NCI-H2107 (cell line): Measurements from ENCODE around the gene POU2F3.
"Not testable (repeated sequence)": the region's sequence is repeated elsewhere in the genome, so short reads cannot be mapped to it uniquely, and the experiment has no call there.

ENCODE experiments used
- DNase-seq: peaks from one replicate; lab custom pipeline; 2025; lab: John Stamatoyannopoulos, UW

Gene POU2F3

DNA sequence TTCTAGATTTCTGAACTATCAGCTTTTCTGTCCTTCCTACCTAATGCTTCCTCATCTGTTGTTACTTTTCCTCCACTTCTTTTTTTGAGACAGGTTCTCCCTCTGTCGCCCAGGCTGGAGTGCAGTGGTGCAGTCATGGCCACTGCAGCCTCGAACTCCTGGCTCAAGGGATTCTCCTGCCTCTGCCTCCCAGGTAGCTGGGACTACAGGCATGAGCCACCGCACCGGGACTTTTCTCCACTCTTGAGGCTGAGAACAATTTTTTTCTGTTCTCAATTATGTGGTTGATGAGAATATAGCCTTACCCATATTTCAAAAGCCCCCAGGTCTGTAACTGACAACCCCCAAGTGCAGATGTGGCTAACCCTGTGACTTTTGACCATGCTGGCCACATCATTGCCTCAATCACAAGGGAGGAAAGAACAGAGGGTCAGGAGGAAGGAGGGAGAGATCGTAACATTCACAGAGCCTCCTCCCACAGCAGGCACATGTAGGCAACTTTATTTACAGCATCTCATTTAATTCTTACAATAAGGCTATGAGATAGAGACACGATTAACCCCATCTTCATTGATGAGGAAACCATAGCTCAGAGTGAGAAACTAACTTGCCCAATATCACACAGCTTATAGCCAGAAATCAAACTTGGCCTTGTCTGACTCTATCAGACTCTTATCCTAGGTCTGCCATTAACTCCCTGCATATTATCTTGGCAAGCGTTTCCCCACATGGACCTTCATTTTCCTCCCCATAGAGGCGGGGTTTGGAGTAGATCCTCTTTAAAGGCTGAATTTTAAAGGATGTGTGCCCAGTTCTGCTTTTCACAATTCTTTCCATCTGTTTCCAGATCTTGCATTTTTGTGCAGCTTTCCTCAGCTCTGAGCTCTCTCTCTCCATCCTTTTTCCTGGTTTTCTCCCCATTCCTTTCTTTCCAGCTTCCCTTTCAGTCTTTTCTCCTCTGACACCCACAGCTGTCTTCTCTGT, 9.6 kb downstream of the POU2F3 start:
- DNase-seq = no peak

DNA sequence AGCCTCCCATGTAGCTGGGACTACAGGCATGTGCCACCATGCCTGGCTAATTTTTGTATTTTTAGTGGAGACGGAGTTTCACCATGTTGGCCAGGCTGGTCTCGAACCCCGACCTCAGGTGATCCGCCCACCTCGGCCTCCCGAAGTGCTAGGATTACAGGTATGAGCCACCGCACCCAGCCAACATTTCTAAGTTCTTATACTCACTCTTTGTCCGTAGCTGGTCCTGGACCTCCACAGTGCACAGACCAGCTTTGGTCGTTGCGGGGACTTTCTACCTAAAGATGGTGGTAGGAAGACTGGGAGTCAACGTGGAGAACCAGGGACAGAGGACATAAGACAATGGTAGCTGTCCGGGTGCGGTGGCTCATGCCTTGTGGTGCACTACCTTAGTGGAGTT, 13.4 kb downstream of the POU2F3 start:
- not testable (repeated sequence) for DNase-seq

DNA sequence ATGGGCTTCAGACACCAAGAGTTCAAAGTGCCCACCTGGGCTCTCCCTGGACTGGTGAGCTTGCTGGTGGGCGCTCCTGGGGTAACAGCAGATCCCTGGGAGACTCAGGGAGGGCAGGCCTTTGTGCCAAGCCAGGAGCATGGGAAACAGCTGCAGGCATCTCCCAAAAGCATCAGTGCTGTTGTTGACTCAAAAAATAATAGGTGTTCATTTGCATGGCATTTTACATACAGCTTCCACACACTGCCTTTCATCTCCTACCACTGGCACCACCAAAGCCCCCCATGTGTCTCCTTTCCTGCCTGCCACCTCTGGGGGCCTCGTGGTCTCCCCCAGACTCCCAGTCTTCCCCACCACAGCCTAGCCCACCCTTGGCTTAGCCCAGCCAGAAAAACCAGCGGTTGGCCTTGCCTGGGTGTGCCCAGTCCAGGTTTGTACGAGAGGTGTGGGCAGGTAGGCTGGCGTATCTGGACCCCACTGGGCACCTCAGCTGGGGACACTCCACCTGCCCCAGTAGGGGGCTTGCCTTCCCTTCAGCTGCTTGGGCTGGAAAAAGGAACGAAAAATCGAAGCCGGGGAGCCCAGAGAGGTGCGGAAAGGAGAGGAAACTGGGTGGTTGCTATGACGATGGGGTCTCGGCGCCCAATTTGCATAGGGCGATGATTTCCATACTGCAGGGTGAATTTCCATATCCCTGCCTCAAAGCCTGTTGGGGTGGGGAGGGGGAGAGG, 15.0 kb downstream of the POU2F3 start:
- no peak for DNase-seq

DNA sequence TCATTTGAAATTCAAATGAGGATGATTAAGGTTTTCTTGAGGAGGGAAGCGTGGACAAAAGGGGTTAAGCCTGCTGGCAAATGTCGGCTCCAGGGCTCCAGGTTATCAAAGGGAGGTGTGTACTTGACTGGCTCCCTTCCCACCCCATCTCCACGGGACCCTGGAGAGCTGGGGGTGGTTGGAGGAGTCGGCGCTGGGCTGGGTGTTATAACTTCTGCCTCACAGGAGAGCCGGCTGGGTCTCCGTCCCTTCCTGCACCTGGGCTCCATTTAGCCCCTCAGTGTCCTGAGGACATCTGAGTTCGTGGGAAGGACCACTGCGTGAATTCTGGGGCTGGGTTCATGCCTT, 15.6 kb downstream of the POU2F3 start:
- DNase-seq = no peak

DNA sequence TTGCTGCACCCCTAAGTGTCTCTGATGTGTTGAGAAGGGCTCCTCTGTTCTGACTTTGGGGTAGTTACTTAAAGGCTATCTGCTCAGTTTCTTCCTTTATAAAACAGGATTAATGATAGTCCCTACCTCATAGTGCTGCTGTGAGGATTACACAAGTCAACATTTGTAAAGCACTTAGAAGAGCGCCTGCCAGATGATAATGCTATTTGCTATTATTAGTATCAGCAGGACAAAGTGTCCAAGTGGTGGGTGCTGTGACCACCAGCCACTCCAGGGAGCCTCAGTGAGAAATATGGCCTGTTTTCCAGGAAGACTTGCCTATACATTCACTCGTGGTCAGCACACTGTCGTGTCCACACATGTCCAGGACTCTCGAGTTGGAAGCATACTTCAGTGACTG, 16.2 kb downstream of the POU2F3 start:
- DNase-seq = no peak

DNA sequence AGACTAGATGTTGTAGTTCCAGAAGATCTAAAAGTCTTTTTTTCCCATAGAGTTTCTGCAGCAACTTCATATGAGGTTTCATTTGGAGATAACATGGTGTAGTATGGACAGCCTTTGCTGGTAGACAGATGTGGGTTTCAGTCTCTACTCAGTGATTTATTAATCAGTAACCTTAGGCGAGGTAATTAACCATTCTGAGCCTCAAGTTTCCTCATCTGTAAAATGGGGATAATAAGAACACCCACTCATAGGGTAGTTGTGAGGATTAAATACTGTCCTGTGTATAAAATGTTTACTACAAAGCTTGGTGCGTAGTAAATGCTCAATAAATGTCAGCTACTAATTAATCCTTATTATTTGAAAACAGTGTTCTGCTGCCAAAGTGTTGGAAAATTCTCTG, 16.8 kb downstream of the POU2F3 start:
- DNase-seq = no peak

DNA sequence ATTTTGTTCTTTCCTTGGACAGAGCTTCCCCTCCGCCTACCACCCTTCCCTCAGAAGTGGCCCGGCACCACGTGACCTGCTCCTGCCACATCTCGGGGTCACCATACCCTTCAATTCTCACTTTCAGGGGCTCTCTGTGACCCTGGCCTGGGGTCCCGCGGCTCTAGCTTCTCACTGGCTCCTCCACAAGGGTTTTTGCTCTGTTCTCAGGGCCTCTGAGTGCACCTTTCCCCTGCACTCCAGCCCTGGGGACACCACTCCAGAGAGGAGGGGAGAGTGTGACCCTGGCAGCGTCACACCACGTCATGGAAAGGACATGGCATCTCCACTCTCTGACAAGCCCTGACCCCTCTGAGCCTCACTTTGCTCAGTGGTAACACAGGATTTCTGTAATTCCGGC, 17.4 kb downstream of the POU2F3 start:
- DNase-seq = no peak

DNA sequence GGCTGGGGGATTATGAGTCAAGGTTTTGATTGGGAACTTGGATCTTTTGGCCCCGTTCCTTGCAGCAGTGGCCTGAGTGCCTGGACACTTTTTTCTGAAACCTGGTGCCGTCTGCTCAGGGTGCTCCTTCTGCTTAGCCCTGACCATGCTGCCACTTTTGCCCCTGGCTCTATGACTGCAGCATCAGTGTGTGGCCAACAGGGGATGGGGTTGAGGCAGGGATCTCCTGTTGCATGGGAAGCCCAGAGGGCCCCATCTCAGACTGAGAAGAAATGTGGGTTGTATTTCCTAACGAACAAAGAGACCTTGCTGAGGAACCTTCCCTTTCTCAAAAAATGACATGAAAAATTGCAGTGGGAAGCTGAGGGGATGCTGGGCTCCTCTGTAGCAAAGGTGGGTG, 18.7 kb downstream of the POU2F3 start:
- no peak for DNase-seq

DNA sequence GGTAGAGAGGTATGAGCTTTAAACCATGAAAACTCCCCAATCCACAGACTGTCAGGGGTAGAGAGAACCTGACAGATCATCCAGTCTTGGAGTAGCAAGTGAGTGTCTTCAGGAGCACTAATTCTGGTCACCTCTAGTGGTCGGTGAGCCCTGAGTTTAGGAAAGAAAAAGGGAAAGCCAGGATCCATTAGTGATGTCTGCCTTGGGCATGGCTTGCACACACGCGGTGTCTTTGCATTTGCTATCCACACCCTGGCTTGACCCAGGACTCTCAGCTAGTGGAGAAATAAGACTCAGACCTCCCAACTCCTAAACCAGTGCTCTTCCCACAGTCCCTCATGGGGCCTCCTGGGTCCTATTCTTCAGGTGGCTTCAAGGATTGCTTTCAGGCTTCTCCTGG, 19.3 kb downstream of the POU2F3 start:
- DNase-seq = no peak

DNA sequence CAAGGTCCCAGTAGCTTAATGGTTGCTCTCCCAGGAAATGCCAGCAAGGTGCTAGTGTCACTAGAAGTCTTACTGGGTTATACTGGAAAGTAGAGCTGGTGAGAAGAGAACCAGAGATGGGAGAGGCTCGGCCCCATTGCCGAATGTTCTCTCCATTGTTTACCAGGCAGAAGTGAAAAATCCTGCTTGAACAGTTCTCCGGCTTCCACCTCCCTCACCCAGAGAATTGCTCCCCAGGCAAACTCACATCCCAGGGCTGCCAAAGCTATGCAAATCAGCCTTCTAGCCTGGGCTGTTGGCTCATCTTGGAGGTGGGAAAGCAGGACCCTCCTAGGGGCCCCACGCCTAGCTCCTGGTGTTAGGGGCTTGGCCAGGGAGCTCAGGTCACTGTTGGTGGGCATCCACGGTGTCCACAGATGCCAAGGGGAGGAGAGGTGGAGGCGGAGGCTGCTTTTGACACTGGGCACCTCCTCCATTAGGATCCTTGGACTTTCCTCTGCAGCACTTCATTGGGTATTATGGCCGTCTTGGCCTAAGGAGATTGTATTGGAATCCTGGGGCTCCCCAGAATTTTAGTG, 20.1 kb downstream of the POU2F3 start:
- no peak for DNase-seq

DNA sequence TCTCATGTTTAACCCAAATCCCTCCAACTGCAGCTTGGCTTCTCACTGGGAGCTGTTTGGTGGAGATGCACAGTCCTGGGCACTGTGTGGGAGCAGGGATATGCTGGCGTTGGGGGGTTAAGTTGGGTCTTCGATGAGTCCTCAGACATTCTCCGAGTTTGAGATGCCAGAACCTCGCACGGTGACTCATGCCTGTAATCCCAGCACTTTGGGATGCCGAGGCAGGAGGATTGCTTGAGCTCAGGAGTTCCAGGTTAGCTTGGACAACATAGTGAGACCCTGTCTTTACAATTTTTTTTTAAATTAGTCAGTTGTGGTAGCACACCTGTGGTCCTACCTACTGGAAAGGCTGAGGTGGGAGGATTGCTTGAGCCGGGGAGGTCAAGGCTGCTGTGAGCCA, 20.7 kb downstream of the POU2F3 start:
- no peak for DNase-seq

DNA sequence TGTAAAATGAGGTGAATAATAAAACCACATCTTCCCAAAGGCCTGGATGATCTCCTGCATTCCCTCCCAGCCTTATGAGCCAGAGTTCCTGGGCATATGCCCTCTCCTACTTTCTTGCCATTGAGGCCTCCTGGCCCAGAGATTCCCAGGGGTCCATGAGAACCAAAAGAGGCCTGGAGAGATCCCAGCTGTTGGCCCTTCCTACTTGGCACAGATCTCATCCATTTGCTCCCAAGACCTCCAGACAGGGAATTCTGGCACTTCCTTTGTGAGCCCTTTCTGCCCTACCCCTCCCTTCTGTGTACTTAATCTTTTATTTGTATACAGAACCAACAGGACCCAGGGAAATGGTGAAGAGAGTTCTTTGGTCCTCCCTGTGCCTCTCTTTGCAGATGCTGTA, 21.4 kb downstream of the POU2F3 start:
- DNase-seq = no peak

DNA sequence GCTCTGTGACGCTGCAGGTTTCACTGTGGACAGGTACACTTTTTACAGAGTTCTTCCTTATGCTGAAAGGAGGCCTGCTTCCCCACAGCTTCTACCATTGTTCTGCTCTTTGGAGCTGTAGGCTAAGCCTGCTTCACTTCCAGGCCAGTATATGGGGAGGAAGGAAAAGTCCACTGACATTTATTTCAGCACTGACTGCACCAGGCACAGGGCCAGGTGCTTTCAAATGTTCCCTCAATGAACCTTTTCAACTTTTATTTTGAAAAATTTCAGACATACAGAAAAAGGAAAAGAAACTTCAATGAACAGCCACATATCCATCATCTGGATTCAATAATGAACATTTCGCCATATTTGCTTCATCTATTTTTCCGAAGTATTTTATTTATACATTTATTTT, 22.0 kb downstream of the POU2F3 start:
- no peak for DNase-seq

DNA sequence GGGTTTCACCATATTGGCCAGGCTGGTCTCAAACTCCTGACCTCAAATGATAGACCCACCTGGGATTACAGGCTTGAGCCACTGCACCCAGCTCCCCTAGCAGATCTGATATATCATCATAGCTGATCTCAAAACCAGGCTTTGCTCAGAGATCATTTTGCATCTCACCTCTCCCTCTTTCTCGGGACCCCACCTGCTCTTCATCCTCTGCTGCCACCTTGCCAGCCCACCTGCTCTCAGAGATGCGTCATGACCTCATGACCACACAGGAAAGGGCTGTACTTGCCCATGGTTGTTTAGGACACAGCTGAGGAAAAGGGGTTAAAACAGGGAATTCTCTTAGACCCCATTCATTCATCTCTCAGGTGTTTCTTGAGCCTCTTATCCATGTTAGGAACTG, 27.4 kb downstream of the POU2F3 start:
- DNase-seq = no peak

DNA sequence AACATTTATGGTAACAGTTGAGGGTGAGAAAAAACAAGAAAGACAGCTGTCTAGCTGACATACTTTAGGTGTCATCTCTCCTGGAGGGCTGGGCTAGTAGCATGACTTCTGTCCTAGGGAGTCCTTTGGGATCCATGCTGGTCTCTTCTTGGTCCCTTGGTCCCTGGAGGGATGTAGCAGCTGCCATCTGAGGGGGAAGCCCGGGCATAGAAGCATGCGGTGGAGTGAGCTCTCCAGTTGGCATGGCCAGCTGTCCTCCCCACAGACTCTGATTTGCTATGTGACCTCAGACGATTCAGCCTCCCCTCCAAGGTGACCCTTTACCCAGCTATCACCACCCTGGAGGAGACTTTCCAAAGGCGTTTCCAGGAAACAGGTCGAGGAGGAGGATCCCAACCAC, 28.7 kb downstream of the POU2F3 start:
- no peak for DNase-seq

DNA sequence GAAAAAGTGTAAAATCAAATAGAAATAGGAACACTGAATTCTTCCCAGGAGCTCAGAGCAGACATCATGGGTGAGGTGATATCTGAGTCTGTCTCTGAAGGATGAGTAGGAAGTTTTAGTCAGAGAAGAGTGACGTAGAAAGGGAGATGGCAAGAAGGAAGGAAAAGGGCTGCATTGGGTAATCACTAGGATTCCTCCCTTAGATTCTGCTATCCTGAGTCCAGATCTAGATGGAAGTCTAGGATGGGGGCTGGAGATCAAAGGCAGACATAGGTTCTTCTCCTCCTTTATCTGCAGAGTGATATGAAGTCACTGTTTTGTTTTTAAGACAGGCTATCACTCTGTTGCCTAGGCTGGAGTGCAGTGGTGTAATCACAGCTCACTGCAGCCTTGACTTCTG, 30.4 kb downstream of the POU2F3 start:
- no peak for DNase-seq

DNA sequence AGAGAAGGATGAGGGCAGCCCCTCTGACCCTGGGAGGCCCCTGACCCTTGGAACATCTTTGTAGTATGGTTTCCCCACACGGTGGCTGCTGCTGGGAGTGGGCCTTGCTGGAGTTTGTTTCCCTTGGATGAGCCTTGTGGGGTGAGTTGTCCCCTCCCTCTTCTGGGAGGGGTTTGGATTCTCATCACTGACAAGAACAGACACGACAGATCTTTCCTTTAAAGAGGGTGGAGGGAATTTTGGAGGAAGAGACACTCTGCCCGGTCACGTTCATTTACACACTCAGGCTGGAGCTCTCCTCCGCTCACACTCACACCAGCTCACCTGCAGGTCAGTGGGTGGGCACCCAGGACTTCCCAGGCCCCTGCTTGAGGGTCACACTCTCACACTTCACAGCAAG, 31.7 kb downstream of the POU2F3 start:
- DNase-seq = no peak

DNA sequence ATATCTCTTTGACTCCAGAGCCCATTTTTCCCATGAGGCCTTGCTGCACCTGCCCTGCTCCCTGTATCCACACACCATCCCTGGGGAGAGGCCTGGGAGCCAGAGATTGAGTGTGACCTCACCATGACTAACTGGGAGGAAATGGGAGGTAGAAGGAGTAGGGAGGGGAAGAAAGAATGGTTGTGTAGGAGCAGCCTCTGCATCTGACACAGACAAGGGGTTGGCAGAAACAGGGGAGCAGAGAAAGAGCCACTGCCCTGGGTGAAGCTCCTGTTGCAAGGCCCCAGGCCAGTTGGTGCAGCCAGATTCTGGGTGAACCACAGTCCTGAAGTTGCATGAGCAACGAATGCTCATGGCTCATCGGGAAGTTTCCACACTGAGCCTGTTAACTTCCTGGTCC, 32.4 kb downstream of the POU2F3 start:
- DNase-seq = no peak

DNA sequence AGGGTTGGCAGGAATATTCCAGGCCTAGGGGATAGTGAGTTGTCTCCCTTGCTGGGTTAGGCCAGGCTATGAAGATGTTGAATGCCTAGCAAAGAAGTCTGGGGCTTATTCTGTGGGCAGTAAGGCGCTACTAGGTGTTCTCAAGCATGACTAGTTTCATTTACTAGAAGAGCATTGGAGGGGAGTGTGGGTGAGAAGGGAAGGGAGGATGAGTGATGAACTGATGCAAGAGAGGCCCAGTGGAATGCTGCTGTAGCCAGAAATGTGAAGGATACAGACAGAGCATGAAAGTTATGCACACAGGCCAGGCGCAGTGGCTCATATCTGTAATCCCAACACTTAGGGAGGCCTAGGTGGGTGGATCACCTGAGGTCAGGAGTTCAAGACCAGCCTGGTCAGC, 33.5 kb downstream of the POU2F3 start:
- no peak for DNase-seq

DNA sequence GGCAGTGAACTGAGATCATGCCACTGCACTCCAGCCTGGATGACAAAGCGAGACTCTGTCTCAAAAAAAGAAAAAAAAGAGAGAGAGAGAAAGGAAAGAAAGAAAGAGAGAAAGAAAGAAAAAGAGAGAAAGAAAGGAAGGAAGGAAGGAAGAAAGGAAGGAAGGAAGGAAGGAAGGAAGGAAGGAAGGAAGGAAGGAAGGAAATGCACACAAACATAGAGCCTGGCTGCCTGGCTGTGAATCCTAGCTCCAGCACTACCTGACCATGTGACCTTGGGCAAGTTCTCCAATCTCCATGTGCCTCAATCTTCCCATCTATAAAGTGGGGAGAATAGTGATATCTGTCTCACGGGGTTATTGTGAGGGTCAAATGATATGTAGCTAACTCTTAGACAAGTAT, 34.0 kb downstream of the POU2F3 start:
- DNase-seq = not testable (repeated sequence)

DNA sequence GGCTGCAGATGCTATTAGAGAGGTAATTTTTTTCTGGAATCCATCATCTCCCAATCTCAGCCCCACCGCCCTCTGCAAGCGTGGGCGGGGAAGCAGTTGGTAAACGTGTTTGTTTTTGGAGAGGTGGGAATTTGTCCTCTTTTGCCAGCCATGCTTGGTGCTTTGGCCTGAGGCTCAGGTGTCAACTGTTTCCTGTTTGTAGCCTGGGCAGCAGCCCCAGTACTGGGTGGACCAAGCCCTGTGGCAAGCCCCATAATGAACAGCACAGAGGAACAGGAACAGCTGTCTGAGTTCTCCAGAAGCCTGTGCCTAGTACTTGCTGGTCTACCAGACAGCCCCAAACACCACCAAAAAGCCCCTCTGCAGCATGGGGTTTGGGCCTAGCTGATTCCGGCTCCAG, 39.6 kb downstream of the POU2F3 start:
- no peak for DNase-seq

DNA sequence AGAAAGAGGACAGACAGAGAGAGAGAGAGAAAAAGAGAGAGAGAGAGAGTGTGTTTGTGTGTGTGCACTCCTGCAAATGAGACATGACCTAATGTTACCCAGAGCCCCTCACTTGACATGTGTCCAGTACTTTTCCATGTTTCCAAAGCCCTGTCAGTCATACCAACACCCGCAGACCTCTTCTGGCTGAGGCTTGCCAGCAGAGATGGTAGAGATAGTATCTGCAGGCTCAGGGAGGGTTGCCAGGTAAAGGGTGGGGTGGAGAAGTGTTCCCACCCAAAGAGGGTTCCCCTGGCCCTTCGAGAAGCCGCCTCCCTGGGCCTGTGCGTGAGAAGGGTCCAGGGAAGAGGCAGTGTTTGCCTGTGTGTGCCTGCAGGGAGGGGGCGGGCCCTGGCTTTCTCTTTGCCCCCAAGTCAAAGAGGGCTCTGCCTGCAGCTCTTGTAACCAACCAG, 40.7 kb downstream of the POU2F3 start:
- DNase-seq = no peak
